CD14-positive monocyte (primary cell): ENCODE results near the gene EPHA10. TPM values are rescaled to one million over a fixed set of nuclear protein-coding genes. Genes with fewer than 3 reads are reported as not detected.
A peak's percentile ranks its signal among the peaks of the same experiment; 100 is the strongest.

Experiments
- DNase-seq, 3 donors: peaks; one replicate each; pipeline ENCODE4 v3.0.0-alpha.2; 2011 to 2022
- H2AFZ ChIP-seq: 2 replicates; pipeline ENCODE4 v1.6.0; 2012; ENCODE audit warnings: mild to moderate bottlenecking, low read depth, low read length, inconsistent platforms; ENCODE audit not compliant: insufficient read depth, poor library complexity, severe bottlenecking
- H3K27ac ChIP-seq, 2 donors: 1 replicate in 1 of 2; 2 replicates in 1 of 2; pipeline ENCODE4 v1.5.1; 2012 to 2013; ENCODE audit warnings: low read length in 2 of 2, control low read depth in 1 of 2, inconsistent platforms in 1 of 2, low read depth in 1 of 2, mild to moderate bottlenecking in 1 of 2
- H3K27me3 ChIP-seq, 2 donors: one replicate each; pipeline versions ENCODE4 v1.6.0 to v1.6.1; 2011 to 2013; ENCODE audit warnings: low read length in 2 of 2; ENCODE audit not compliant: control insufficient read depth in 2 of 2, insufficient read depth in 2 of 2
- H3K36me3 ChIP-seq, 2 donors: replicated peaks in 1 of 2; 1 replicate in 1 of 2; 2 replicates in 1 of 2; pipeline versions ENCODE4 v1.5.1 to v1.6.1; 2012 to 2013; ENCODE audit warnings: low read length in 2 of 2, control low read depth in 1 of 2, inconsistent platforms in 1 of 2, mild to moderate bottlenecking in 1 of 2; ENCODE audit not compliant: insufficient read depth in 2 of 2, control insufficient read depth in 1 of 2
- H3K4me1 ChIP-seq, 2 donors: 1 replicate in 1 of 2; 2 replicates in 1 of 2; pipeline versions ENCODE4 v1.5.1 to v1.6.1; 2012 to 2013; ENCODE audit warnings: low read length in 2 of 2, control low read depth in 1 of 2, inconsistent platforms in 1 of 2, mild to moderate bottlenecking in 1 of 2, moderate library complexity in 1 of 2; ENCODE audit not compliant: insufficient read depth in 2 of 2, control insufficient read depth in 1 of 2
- H3K4me2 ChIP-seq: replicated peaks from 2 replicates; pipeline ENCODE3; 2012; ENCODE audit warnings: low read length, moderate library complexity, mild to moderate bottlenecking; ENCODE audit not compliant: poor library complexity, severe bottlenecking; ENCODE audit errors: extremely low read depth
- H3K4me3 ChIP-seq, 3 experiments: fragments of 200-600 bp in 1 of 3; sonication (generic) in 1 of 3; replicated peaks in 1 of 3; 1 replicate in 2 of 3; 2 replicates in 1 of 3; pipeline ENCODE4 v1.5.1; 2011 to 2013; ENCODE audit warnings: low read length in 3 of 3, mild to moderate bottlenecking in 3 of 3, control low read depth in 2 of 3, low read depth in 2 of 3, inconsistent platforms in 1 of 3, moderate library complexity in 1 of 3
- H3K79me2 ChIP-seq: 2 replicates; pipeline ENCODE4 v1.6.0; 2012; ENCODE audit warnings: mild to moderate bottlenecking, control low read depth, inconsistent platforms, low read length, moderate library complexity; ENCODE audit not compliant: insufficient read depth
- H3K9ac ChIP-seq: 2 replicates; pipeline ENCODE4 v1.6.0; 2017; ENCODE audit warnings: low read length, mild to moderate bottlenecking; ENCODE audit not compliant: insufficient read depth, poor library complexity, severe bottlenecking
- H3K9me3 ChIP-seq, 2 donors: replicated peaks in 1 of 2; 1 replicate in 1 of 2; 2 replicates in 1 of 2; pipeline versions ENCODE4 v1.5.1 to v1.6.1; 2012 to 2013; ENCODE audit warnings: low read length in 2 of 2, control low read depth in 1 of 2; ENCODE audit not compliant: control insufficient read depth in 1 of 2, insufficient read depth in 1 of 2
- H4K20me1 ChIP-seq: 2 replicates; pipeline ENCODE4 v1.6.0; 2012; ENCODE audit warnings: mild to moderate bottlenecking, low read length, control low read depth, moderate library complexity; ENCODE audit not compliant: insufficient read depth
- H3K27ac Mint-ChIP-seq, 7 donors: one replicate each; pipeline ENCODE4 v1.8.0; 2020; ENCODE audit warnings: mild to moderate bottlenecking in 7 of 7, mixed read lengths in 7 of 7, moderate library complexity in 6 of 7, inconsistent platforms in 2 of 7
- H3K27me3 Mint-ChIP-seq, 3 donors: one replicate each; pipeline ENCODE4 v1.8.0; 2021 to 2022; ENCODE audit warnings: low read depth in 3 of 3, mild to moderate bottlenecking in 3 of 3, mixed read lengths in 3 of 3, moderate library complexity in 3 of 3, inconsistent platforms in 1 of 3
- H3K36me3 Mint-ChIP-seq, 2 donors: one replicate each; pipeline ENCODE4 v1.8.0; 2020; ENCODE audit warnings: mixed read lengths in 2 of 2, inconsistent platforms in 1 of 2, mild to moderate bottlenecking in 1 of 2
- H3K4me1 Mint-ChIP-seq: one replicate; pipeline ENCODE4 v1.8.0; 2020; ENCODE audit warnings: mild to moderate bottlenecking, mixed read lengths
- H3K4me3 Mint-ChIP-seq, 2 donors: one replicate each; pipeline ENCODE4 v1.8.0; 2020; ENCODE audit warnings: mild to moderate bottlenecking in 2 of 2, mixed read lengths in 2 of 2, moderate library complexity in 1 of 2
- H3K9me3 Mint-ChIP-seq, 7 donors: one replicate each; pipeline ENCODE4 v1.8.0; 2020 to 2022; ENCODE audit warnings: mixed read lengths in 7 of 7, mild to moderate bottlenecking in 6 of 7, moderate library complexity in 6 of 7, inconsistent platforms in 2 of 7
- CTCF ChIP-seq: fragments of 200-600 bp; IDR thresholded peaks from one replicate; pipeline ENCODE4 v1.8.0; 2022; ENCODE audit warnings: antibody characterized with exemption, mild to moderate bottlenecking
- WGBS: methylation state at CpG from one replicate; pipeline ENCODE4 v1.1.5; 2013; ENCODE audit warnings: missing lambda C conversion rate; ENCODE audit not compliant: insufficient coverage; 5-methylcytosine and 5-hydroxymethylcytosine counted together
- intact Hi-C, 2 donors: fragments of 100-400 bp; cut with micrococcal nuclease; formaldehyde crosslinking; loops; one replicate each; pipeline versions ENCODE4 v1.15.0 to v1.15.1; 2023
- polyA plus RNA-seq, 3 donors: library from polyadenylated mRNA; depleted of rRNA in 1 of 3; unstranded in 2 of 3; stranded (reverse) in 1 of 3; fragments of 300-500 nt in 2 of 3; fragments of >200 nt in 1 of 3; fragmentation: Illumina TruSeq in 2 of 3; gene quantifications; 1 replicate in 2 of 3; 2 replicates in 1 of 3; pipeline ENCODE4 v1.2.3, GENCODE V29; 2012 to 2021

The EPHA10 gene
- polyA plus RNA-seq, 3 donors, result not detected

GRCh38 chr1:37762516-37762915 lies 2.4 kb downstream of the EPHA10 start:
- Histone ChIP-seq H3K79me2 (no peaks in the 10 kb centered on the region), H3K27ac (no peak overlapping the region), H2AFZ (no peak overlapping the region), H3K4me3 (no peak overlapping the region), H3K9me3 (peaks cover 0 to 29% of the 10 kb centered on the region in 2 donors), H3K36me3 (no peaks in the 10 kb centered on the region), H3K4me2 (no peak overlapping the region), H4K20me1 (no peaks in the 10 kb centered on the region), H3K4me1 (no peaks in the 10 kb centered on the region), H3K27me3 (peaks cover 41 to 90% of the 10 kb centered on the region in 2 donors), H3K9ac (no peak overlapping the region)
- intact Hi-C loops, result no loop called here
- Mint-ChIP-seq H3K27me3 (peaks cover 57 to 67% (median 59%) of the 10 kb centered on the region in 3 donors), H3K36me3 (peaks cover 0 to 5% of the 10 kb centered on the region in 2 donors), H3K9me3 (peaks cover 8 to 32% (median 13%) of the 10 kb centered on the region in 7 donors), H3K27ac (no peak overlapping the region), H3K4me1 (peaks cover 5% of the 10 kb centered on the region), H3K4me3 (peak overlapping the region in 1 of 2 donors; percentile 21)
- 60% methylated on average over 1 of the region's 2 CpGs for WGBS
- no peak for TF ChIP-seq CTCF
- no peak for DNase-seq

GRCh38 chr1:37761416-37762095 lies 3.4 kb downstream of the EPHA10 start:
- H3K9me3 Mint-ChIP-seq, result peaks cover 8 to 27% (median 12%) of the 10 kb centered on the region in 7 donors
- H3K4me3 Mint-ChIP-seq, result peak overlapping the region in 1 of 2 donors; percentile 40
- intact Hi-C loops, result no loop called here
- H3K4me2 ChIP-seq, result no peak overlapping the region
- H3K9ac ChIP-seq, result no peak overlapping the region
- no peaks in the 10 kb centered on the region for H4K20me1 ChIP-seq
- DNase-seq, result no peak
- WGBS, result 62% methylated on average over 68 of the region's 68 CpGs
- H3K4me1 ChIP-seq, result no peaks in the 10 kb centered on the region
- H3K9me3 ChIP-seq, result peaks cover 0 to 28% of the 10 kb centered on the region in 2 donors
- no peaks in the 10 kb centered on the region for H3K79me2 ChIP-seq
- peaks cover 0 to 5% of the 10 kb centered on the region in 2 donors for H3K36me3 Mint-ChIP-seq
- H2AFZ ChIP-seq, result no peak overlapping the region
- H3K27ac ChIP-seq, result no peak overlapping the region
- no peak overlapping the region for H3K4me3 ChIP-seq
- peaks cover 5% of the 10 kb centered on the region for H3K4me1 Mint-ChIP-seq
- no peak overlapping the region for H3K27ac Mint-ChIP-seq
- no peak for TF ChIP-seq CTCF
- H3K36me3 ChIP-seq, result no peaks in the 10 kb centered on the region
- peaks cover 52 to 58% (median 54%) of the 10 kb centered on the region in 3 donors for H3K27me3 Mint-ChIP-seq
- peaks cover 32 to 88% of the 10 kb centered on the region in 2 donors for H3K27me3 ChIP-seq
